Skeletal muscle satellite cell (primary cell): ENCODE results near the gene SDK2.
"Not testable (repeated sequence)": the region's sequence is repeated elsewhere in the genome, so short reads cannot be mapped to it uniquely, and the experiment has no call there.

Experiments used
- H3K27me3 ChIP-seq: 2 replicates; pipeline ENCODE4 v1.7.0; 2013; ENCODE audit warnings: low read length; ENCODE audit not compliant: control insufficient read depth, insufficient read depth
- H3K36me3 ChIP-seq: 2 replicates; pipeline ENCODE4 v1.7.0; 2013; ENCODE audit warnings: mild to moderate bottlenecking, control low read depth, low read length; ENCODE audit not compliant: insufficient read depth
- H3K4me1 ChIP-seq: 2 replicates; pipeline ENCODE4 v1.7.0; 2013; ENCODE audit warnings: low read length; ENCODE audit not compliant: control insufficient read depth, insufficient read depth
- H3K4me2 ChIP-seq: 2 replicates; pipeline ENCODE4 v1.7.0; 2013; ENCODE audit warnings: mild to moderate bottlenecking, low read length
- H3K4me3 ChIP-seq: 2 replicates; pipeline ENCODE4 v1.7.0; 2013; ENCODE audit warnings: low read length
- H3K9ac ChIP-seq: 2 replicates; pipeline ENCODE4 v1.7.0; 2013; ENCODE audit warnings: mild to moderate bottlenecking, low read depth, low read length, moderate library complexity
- H3K9me3 ChIP-seq: replicated peaks from 2 replicates; pipeline ENCODE4 v1.7.0; 2013; ENCODE audit warnings: mild to moderate bottlenecking, control low read depth, low read length

Gene SDK2

GRCh38 chr17:73465130-73465952, 178.9 kb downstream of the SDK2 start:
- Histone ChIP-seq H3K9me3 (no peaks in the 10 kb centered on the region), H3K4me2 (no peak overlapping the region), H3K27me3 (no peaks in the 10 kb centered on the region), H3K9ac (no peak overlapping the region), H3K4me1 (no peaks in the 10 kb centered on the region), H3K4me3 (no peak overlapping the region), H3K36me3 (no peaks in the 10 kb centered on the region)

- H3K36me3 ChIP-seq: no peaks in the 10 kb centered on the region
Measured at GRCh38 chr17:73464447-73464846, 179.8 kb downstream of the SDK2 start.

GRCh38 chr17:73463821-73464220, 180.4 kb downstream of the SDK2 start:
- Histone ChIP-seq H3K4me2 (no peak overlapping the region), H3K4me1 (no peaks in the 10 kb centered on the region), H3K4me3 (no peak overlapping the region), H3K9me3 (no peaks in the 10 kb centered on the region), H3K36me3 (no peaks in the 10 kb centered on the region), H3K9ac (no peak overlapping the region), H3K27me3 (no peaks in the 10 kb centered on the region)

More at GRCh38 chr17:73464447-73464846, 179.8 kb downstream of the SDK2 start:
- H3K9ac ChIP-seq: no peak overlapping the region
- H3K4me1 ChIP-seq: no peaks in the 10 kb centered on the region
- no peaks in the 10 kb centered on the region for H3K27me3 ChIP-seq
- H3K4me2 ChIP-seq: no peak overlapping the region
- no peak overlapping the region for H3K4me3 ChIP-seq
- no peaks in the 10 kb centered on the region for H3K9me3 ChIP-seq

GRCh38 chr17:73462823-73463222, 181.4 kb downstream of the SDK2 start:
- no peaks in the 10 kb centered on the region for H3K9me3 ChIP-seq
- H3K27me3 ChIP-seq: no peaks in the 10 kb centered on the region
- H3K4me1 ChIP-seq: no peaks in the 10 kb centered on the region
- H3K4me2 ChIP-seq: no peak overlapping the region
- H3K36me3 ChIP-seq: no peaks in the 10 kb centered on the region
- no peak overlapping the region for H3K9ac ChIP-seq
- H3K4me3 ChIP-seq: no peak overlapping the region

- H3K9me3 ChIP-seq: no peaks in the 10 kb centered on the region
- H3K9ac ChIP-seq: no peak overlapping the region
- H3K4me1 ChIP-seq: no peaks in the 10 kb centered on the region
- H3K36me3 ChIP-seq: no peaks in the 10 kb centered on the region
- no peak overlapping the region for H3K4me2 ChIP-seq
- no peak overlapping the region for H3K4me3 ChIP-seq
- no peaks in the 10 kb centered on the region for H3K27me3 ChIP-seq
Measured at GRCh38 chr17:73459980-73460379, 184.3 kb downstream of the SDK2 start.

GRCh38 chr17:73455767-73456166, 188.5 kb downstream of the SDK2 start:
- Histone ChIP-seq H3K9ac (no peak overlapping the region), H3K4me2 (no peak overlapping the region), H3K36me3 (no peaks in the 10 kb centered on the region), H3K9me3 (no peaks in the 10 kb centered on the region), H3K4me1 (no peaks in the 10 kb centered on the region), H3K27me3 (no peaks in the 10 kb centered on the region), H3K4me3 (no peak overlapping the region)

GRCh38 chr17:73455050-73455687, 189.1 kb downstream of the SDK2 start:
- Histone ChIP-seq H3K27me3 (no peaks in the 10 kb centered on the region), H3K9me3 (no peaks in the 10 kb centered on the region), H3K9ac (no peak overlapping the region), H3K4me1 (no peaks in the 10 kb centered on the region), H3K4me3 (no peak overlapping the region), H3K36me3 (no peaks in the 10 kb centered on the region), H3K4me2 (no peak overlapping the region)

- H3K36me3 ChIP-seq, H3K9ac ChIP-seq, H3K4me3 ChIP-seq, H3K9me3 ChIP-seq, H3K4me2 ChIP-seq, H3K4me1 ChIP-seq, H3K27me3 ChIP-seq: not testable (repeated sequence)
Measured at GRCh38 chr17:73453494-73453893, 190.8 kb downstream of the SDK2 start.

GRCh38 chr17:73453090-73453489, 191.2 kb downstream of the SDK2 start:
- no peaks in the 10 kb centered on the region for H3K27me3 ChIP-seq
- H3K4me3 ChIP-seq: no peak overlapping the region
- H3K9ac ChIP-seq: no peak overlapping the region
- no peaks in the 10 kb centered on the region for H3K4me1 ChIP-seq
- no peaks in the 10 kb centered on the region for H3K9me3 ChIP-seq
- H3K4me2 ChIP-seq: no peak overlapping the region
- no peaks in the 10 kb centered on the region for H3K36me3 ChIP-seq

GRCh38 chr17:73452009-73452408, 192.2 kb downstream of the SDK2 start:
- Histone ChIP-seq H3K4me1 (no peaks in the 10 kb centered on the region), H3K27me3 (no peaks in the 10 kb centered on the region)

GRCh38 chr17:73447319-73447718, 196.9 kb downstream of the SDK2 start:
- Histone ChIP-seq H3K4me3 (no peak overlapping the region), H3K4me1 (no peaks in the 10 kb centered on the region), H3K4me2 (no peak overlapping the region), H3K9ac (no peak overlapping the region), H3K9me3 (no peaks in the 10 kb centered on the region), H3K27me3 (no peaks in the 10 kb centered on the region), H3K36me3 (no peaks in the 10 kb centered on the region)

More at GRCh38 chr17:73452009-73452408, 192.2 kb downstream of the SDK2 start:
- no peaks in the 10 kb centered on the region for H3K9me3 ChIP-seq
- no peak overlapping the region for H3K4me2 ChIP-seq
- no peak overlapping the region for H3K9ac ChIP-seq
- no peaks in the 10 kb centered on the region for H3K36me3 ChIP-seq
- no peak overlapping the region for H3K4me3 ChIP-seq

GRCh38 chr17:73446617-73447016, 197.6 kb downstream of the SDK2 start:
- Histone ChIP-seq H3K4me1 (no peaks in the 10 kb centered on the region), H3K4me3 (no peak overlapping the region), H3K9ac (no peak overlapping the region), H3K4me2 (no peak overlapping the region), H3K9me3 (no peaks in the 10 kb centered on the region), H3K36me3 (no peaks in the 10 kb centered on the region), H3K27me3 (no peaks in the 10 kb centered on the region)
